Stomach (tissue), 8 donors: ENCODE measurements around the gene LASP1NB.
"Not testable (repeated sequence)": the region's sequence is repeated elsewhere in the genome, so short reads cannot be mapped to it uniquely, and the experiment has no call there.

Experiments used
- DNase-seq, 2 donors: peaks; one replicate each; pipeline versions ENCODE4 v3.0.0 to v3.0.0-alpha.2; 2013 to 2019
- H3K27ac ChIP-seq, 5 donors: fragments of 200-600 bp in 4 of 5; sonication (generic) in 4 of 5; one replicate each; pipeline ENCODE4 v1.5.1; 2013 to 2019; ENCODE audit warnings: mild to moderate bottlenecking in 1 of 5, moderate library complexity in 1 of 5
- H3K27me3 ChIP-seq, 3 donors: fragments of 200-600 bp; sonication (generic); one replicate each; pipeline ENCODE4 v1.5.1; 2017 to 2019; ENCODE audit warnings: mixed run types in 1 of 3
- H3K36me3 ChIP-seq, 4 donors: fragments of 200-600 bp; sonication (generic); 1 replicate in 3 of 4; 2 replicates in 1 of 4; pipeline ENCODE4 v1.5.1; 2016 to 2019
- H3K4me1 ChIP-seq, 4 donors: fragments of 200-600 bp; sonication (generic); one replicate each; pipeline ENCODE4 v1.5.1; 2016 to 2019
- H3K4me3 ChIP-seq, 4 donors: fragments of 200-600 bp; sonication (generic) in 3 of 4; one replicate each; pipeline ENCODE4 v1.5.1; 2016 to 2019; ENCODE audit warnings: mild to moderate bottlenecking in 1 of 4
- H3K9me3 ChIP-seq, 4 donors: fragments of 200-600 bp; sonication (generic); one replicate each; pipeline ENCODE4 v1.5.1; 2016 to 2019
- CTCF ChIP-seq, 7 experiments: fragments of 450-650 bp in 4 of 7; fragments of 200-600 bp in 3 of 7; sonication (generic) in 3 of 7; IDR thresholded peaks; one replicate each; pipeline ENCODE4 v1.5.1; 2016 to 2019; ENCODE audit warnings: antibody characterized with exemption in 7 of 7, control low read depth in 2 of 7, mild to moderate bottlenecking in 1 of 7
- EP300 ChIP-seq: sonication (generic); formaldehyde crosslinking; IDR thresholded peaks from one replicate; pipeline ENCODE4 v1.6.1; 2017; ENCODE audit warnings: antibody characterized with exemption
- POLR2A ChIP-seq, 4 donors: fragments of 450-650 bp; IDR thresholded peaks; one replicate each; pipeline ENCODE4 v1.6.1; 2016; ENCODE audit warnings: antibody characterized with exemption in 4 of 4, control low read depth in 2 of 4, mild to moderate bottlenecking in 1 of 4, moderate library complexity in 1 of 4
- POLR2AphosphoS5 ChIP-seq, 3 donors: sonication (generic); formaldehyde crosslinking; IDR thresholded peaks; one replicate each; pipeline ENCODE4 v1.6.1; 2016; ENCODE audit warnings: antibody characterized with exemption in 3 of 3
- WGBS, 5 donors: extraction: QIAGEN DNeasy Blood & Tissue Kit in 3 of 5; methylation state at CpG; one replicate each; pipeline versions ENCODE4 v1.1.5 to v1.1.7; 2013 to 2018; 5-methylcytosine and 5-hydroxymethylcytosine counted together
- intact Hi-C: fragments of 100-400 bp; cut with DNase I; formaldehyde crosslinking; loops from one replicate; pipeline ENCODE4 v1.15.1; 2023; ENCODE audit warnings: low total_unique reads
- donor health status: healthy with polysubstance abuse.
- donor health status: Bipolar disorder and iron deficiency.
- donor health status: healthy.

The LASP1NB gene

GRCh38 chr17:38922538-38923297, 2.7 kb upstream of the LASP1NB start:
- intact Hi-C loops: no loop called here
- 44 to 64% (median 48%) methylated on average over 6 of the region's 6 CpGs for WGBS, 5 donors
- no peaks in the 10 kb centered on the region for H3K9me3 ChIP-seq
- no peak overlapping the region for H3K4me3 ChIP-seq
- H3K27me3 ChIP-seq: no peaks in the 10 kb centered on the region
- no peak for TF ChIP-seq POLR2AphosphoS5 (IDR thresholded peaks at IDR 0.05)
- no peak for TF ChIP-seq POLR2A (IDR thresholded peaks at IDR 0.05)
- TF ChIP-seq EP300: no peak
- TF ChIP-seq CTCF (IDR thresholded peaks at IDR 0.05): no peak
- peaks cover 19 to 85% (median 56%) of the 10 kb centered on the region in 4 donors for H3K4me1 ChIP-seq
- DNase-seq: peak; percentile 73 to 91
- H3K27ac ChIP-seq: peak overlapping the region; percentile 2 to 78 (median 59)
- peaks cover 23 to 38% (median 31%) of the 10 kb centered on the region in 4 donors for H3K36me3 ChIP-seq

GRCh38 chr17:38926293-38927070, 1.1 kb downstream of the LASP1NB start:
- Histone ChIP-seq H3K4me3 (no peak overlapping the region), H3K4me1 (peaks cover 19 to 55% (median 36%) of the 10 kb centered on the region in 4 donors), H3K9me3 (no peaks in the 10 kb centered on the region), H3K27me3 (no peaks in the 10 kb centered on the region), H3K27ac (peak overlapping the region in 4 of 5 donors; percentile 9 to 73 (median 64)), H3K36me3 (no peaks in the 10 kb centered on the region)
- intact Hi-C loops: no loop called here
- 58 to 77% (median 63%) methylated on average over 2 of the region's 2 CpGs for WGBS, 5 donors
- TF ChIP-seq POLR2A (IDR thresholded peaks at IDR 0.05): no peak
- TF ChIP-seq POLR2AphosphoS5 (IDR thresholded peaks at IDR 0.05): no peak
- TF ChIP-seq EP300: no peak
- no peak for TF ChIP-seq CTCF (IDR thresholded peaks at IDR 0.05)
- peak; percentile 19 to 41 for DNase-seq

GRCh38 chr17:38930782-38931181, 5.4 kb downstream of the LASP1NB start:
- H3K27me3 ChIP-seq, H3K36me3 ChIP-seq, DNase-seq, intact Hi-C loops, H3K27ac ChIP-seq, H3K4me3 ChIP-seq, H3K9me3 ChIP-seq: not testable (repeated sequence)
- 95 to 98% (median 95%) methylated on average over 7 to 25 of the region's 36 CpGs; no CpG with 5 or more reads in 2 of the 5 donors for WGBS, 5 donors
- peaks cover 0 to 22% (median 10%) of the 10 kb centered on the region in 4 donors for H3K4me1 ChIP-seq

GRCh38 chr17:38933962-38934361, 8.5 kb downstream of the LASP1NB start:
- H3K36me3 ChIP-seq, H3K4me3 ChIP-seq, H3K4me1 ChIP-seq, DNase-seq, intact Hi-C loops, H3K27me3 ChIP-seq, H3K27ac ChIP-seq, H3K9me3 ChIP-seq: not testable (repeated sequence)
- 72 to 82% (median 73%) methylated on average over 9 of the region's 9 CpGs for WGBS, 5 donors

GRCh38 chr17:38939987-38940386, 14.6 kb downstream of the LASP1NB start:
- intact Hi-C loops: no loop called here
- no peak for DNase-seq

More at GRCh38 chr17:38939987-38940386, 14.6 kb downstream of the LASP1NB start:
- no peaks in the 10 kb centered on the region for H3K27me3 ChIP-seq
- no peak overlapping the region for H3K4me3 ChIP-seq
- TF ChIP-seq EP300 (no peak), POLR2AphosphoS5 (IDR thresholded peaks at IDR 0.05) (no peak), POLR2A (IDR thresholded peaks at IDR 0.05) (no peak), CTCF (IDR thresholded peaks at IDR 0.05) (no peak)
- H3K4me1 ChIP-seq: peaks cover 0 to 13% (median 6%) of the 10 kb centered on the region in 4 donors
- H3K27ac ChIP-seq: no peak overlapping the region
- H3K9me3 ChIP-seq: no peaks in the 10 kb centered on the region
- no peaks in the 10 kb centered on the region for H3K36me3 ChIP-seq
